HepG2 (cell line): ENCODE measurements around the gene LPO. TPM values are rescaled to one million over a fixed set of nuclear protein-coding genes. Genes with fewer than 3 reads are reported as not detected.

Experiments used
- ATAC-seq: fragments of 200-7000 bp; cut with Tn5 transposase; 3 replicates; pipeline ENCODE4 v1.9.1; 2020; ENCODE audit warnings: mild to moderate bottlenecking, moderate library complexity
- BruUV-seq: library from RNA; stranded (reverse); fragments of 400-500 nt; replicated peaks from 2 replicates; lab custom pipeline; 2021; lab: Mats Ljungman, UMichigan
- CTCF ChIA-PET: fragments of 300-600 bp; formaldehyde crosslinking; extraction: SDS; loops from one replicate; lab custom pipeline; 2021; ENCODE audit warnings: low total read pairs, inconsistent platforms, low intra/inter-chr PET ratio; lab: Yijun Ruan, JAX
- POLR2A ChIA-PET: fragments of 350-600 bp; sonication (Branson Sonifier 250); formaldehyde crosslinking; loops from one replicate; lab custom pipeline; 2020; ENCODE audit warnings: antibody characterized with exemption, inconsistent platforms; lab: Yijun Ruan, JAX
- DNase-seq: peaks from one replicate; pipeline ENCODE4 v3.0.0-alpha.2; 2015; ENCODE audit warnings: low spot score
- FAIRE-seq: peaks from 3 replicates; lab custom pipeline; 2011; peaks lifted over from hg19 to GRCh38; lab: Jason Lieb, UNC
- H2AFZ ChIP-seq: one replicate; pipeline ENCODE4 v1.6.1; 2011; ENCODE audit warnings: low read length, inconsistent platforms
- H3K27ac ChIP-seq: fragments of 300-600 bp; 3 replicates; pipeline ENCODE4 v1.8.0; 2011; ENCODE audit warnings: mixed run types, mild to moderate bottlenecking, mixed read lengths, low read length, inconsistent platforms; ENCODE audit not compliant: insufficient read depth; ENCODE audit errors: extremely low read length
- H3K27me3 ChIP-seq, 2 experiments: fragments of 200-600 bp in 1 of 2; 2 replicates in 1 of 2; 3 replicates in 1 of 2; pipeline versions ENCODE4 v1.6.0 to v1.8.0; 2011; ENCODE audit warnings: low read length in 2 of 2, mild to moderate bottlenecking in 2 of 2, moderate library complexity in 2 of 2, inconsistent platforms in 1 of 2; ENCODE audit not compliant: insufficient read depth in 2 of 2, control insufficient read depth in 1 of 2
- H3K36me3 ChIP-seq, 2 experiments: fragments of 200-600 bp in 1 of 2; replicated peaks in 1 of 2; 2 replicates in 1 of 2; 3 replicates in 1 of 2; pipeline versions ENCODE4 v1.5.1 to v1.8.0; 2011; ENCODE audit warnings: low read length in 2 of 2, inconsistent platforms in 1 of 2; ENCODE audit not compliant: insufficient read depth in 2 of 2, control insufficient read depth in 1 of 2
- H3K4me1 ChIP-seq: 2 replicates; pipeline ENCODE4 v1.5.1; 2012; ENCODE audit warnings: low read length, inconsistent platforms; ENCODE audit not compliant: insufficient read depth
- H3K4me2 ChIP-seq: 2 replicates; pipeline ENCODE4 v1.6.0; 2011; ENCODE audit warnings: low read depth, low read length, inconsistent platforms
- H3K4me3 ChIP-seq, 3 experiments: fragments of 200-600 bp in 1 of 3; sonication (generic), shearing (Covaris generic) in 1 of 3; replicated peaks in 1 of 3; 2 replicates each; pipeline ENCODE4 v1.5.1; 2011 to 2016; ENCODE audit warnings: low read length in 3 of 3, inconsistent platforms in 2 of 3, low read depth in 2 of 3, mild to moderate bottlenecking in 2 of 3, control low read depth in 1 of 3, mixed read lengths in 1 of 3; ENCODE audit not compliant: insufficient read depth in 1 of 3
- H3K79me2 ChIP-seq: one replicate; pipeline ENCODE4 v1.6.1; 2011; ENCODE audit warnings: low read length, inconsistent platforms; ENCODE audit not compliant: insufficient read depth
- H3K9ac ChIP-seq: 2 replicates; pipeline ENCODE4 v1.6.0; 2011; ENCODE audit warnings: mild to moderate bottlenecking, low read depth, low read length, inconsistent platforms; ENCODE audit not compliant: insufficient read depth
- H3K9me3 ChIP-seq: 2 replicates; pipeline ENCODE4 v1.5.1; 2012; ENCODE audit warnings: mild to moderate bottlenecking, low read length
- H4K20me1 ChIP-seq: 2 replicates; pipeline ENCODE4 v1.6.0; 2011; ENCODE audit warnings: inconsistent platforms, mild to moderate bottlenecking, low read length, moderate library complexity; ENCODE audit not compliant: insufficient read depth
- CC2D1A ChIP-seq: sonication (generic); formaldehyde crosslinking; IDR thresholded peaks from 2 replicates; pipeline ENCODE4 v1.8.1; 2023; ENCODE audit warnings: mild to moderate bottlenecking, missing genetic modification reagents
- EP300 ChIP-seq, 3 experiments: sonication (generic) in 1 of 3; formaldehyde crosslinking in 1 of 3; IDR thresholded peaks; 2 replicates each; pipeline versions ENCODE4 v1.5.1 to v1.6.1; 2011 to 2020; ENCODE audit warnings: low read depth in 2 of 3, low read length in 2 of 3, borderline replicate concordance in 1 of 3, improper control_type of control experiment in 1 of 3, mild to moderate bottlenecking in 1 of 3, missing genetic modification reagents in 1 of 3, moderate library complexity in 1 of 3
- GATAD2A ChIP-seq: IDR thresholded peaks from 2 replicates; pipeline ENCODE4 v1.6.1; 2016
- ZNF570 ChIP-seq: sonication (generic); formaldehyde crosslinking; IDR thresholded peaks from 2 replicates; pipeline ENCODE4 v1.4.0; 2020; ENCODE audit warnings: mild to moderate bottlenecking, missing genetic modification reagents, borderline replicate concordance
- ZNF768 ChIP-seq: sonication (generic); formaldehyde crosslinking; IDR thresholded peaks from 2 replicates; pipeline ENCODE4 v1.4.0; 2020; ENCODE audit warnings: missing genetic modification reagents
- WGBS: methylation state at CpG from one replicate; pipeline ENCODE4 v1.1.6; 2017; ENCODE audit warnings: low lambda C conversion rate; 5-methylcytosine and 5-hydroxymethylcytosine counted together
- in situ Hi-C: cut with HindIII; loops from 2 replicates; pipeline ENCODE4 v1.10.0; 2017; ENCODE audit warnings: low pct_unique_long_range_greater_than_20kb; ENCODE audit not compliant: extremely low pct_ligation_motif_present
- intact Hi-C: fragments of 100-400 bp; cut with micrococcal nuclease; formaldehyde crosslinking; loops from one replicate; pipeline ENCODE4 v1.10.0; 2022; ENCODE audit not compliant: unreplicated experiment
- polyA plus RNA-seq, 8 experiments: library from polyadenylated mRNA; depleted of rRNA in 3 of 8; stranded (reverse) in 7 of 8; unstranded in 1 of 8; fragments of >200 nt; fragmentation: Illumina TruSeq in 4 of 8; extraction: Trizol in 4 of 8; gene quantifications; 2 replicates each; pipeline versions ENCODE4 v1.2.1 to v1.2.3, GENCODE V29; 2011 to 2016; ENCODE audit warnings: low read depth in 4 of 8, missing spikeins in 1 of 8, mixed read lengths in 1 of 8; ENCODE audit not compliant: insufficient read depth in 1 of 8
- total RNA-seq, 5 experiments: library from RNA; depleted of rRNA; stranded (reverse); fragments of >200 nt; fragmentation: Illumina TruSeq; extraction: Trizol; gene quantifications; 2 replicates each; pipeline ENCODE4 v1.2.3, GENCODE V29; 2016; ENCODE audit warnings: low read depth in 1 of 5

The LPO gene
- total and polyA plus RNA-seq, 2 of the 13 experiments (the other 11 are each of a cell fraction or from before 2014, with no cell fraction given) = not detected

- no peaks in the 10 kb centered on the region for H3K79me2 ChIP-seq
- 4% methylated on average over 1 of the region's 1 CpG for WGBS
- H3K27ac ChIP-seq = no peak overlapping the region
- TF ChIP-seq EP300 (IDR thresholded peaks at IDR 0.05; ENCODE audit: low read depth in 2 of 2, low read length in 2 of 2) = no peak
- TF ChIP-seq EP300 (CRISPR knock-in tag; IDR thresholded peaks at IDR 0.05; ENCODE audit: borderline replicate concordance) = no peak
- TF ChIP-seq ZNF570 (CRISPR knock-in tag) = no peak
- TF ChIP-seq, all 625 proteins: peak for 0
- ATAC-seq (no peak), DNase-seq (no peak), FAIRE-seq (no peak)
- H3K9me3 ChIP-seq = no peaks in the 10 kb centered on the region
- no peak overlapping the region for H3K4me3 ChIP-seq
- intact Hi-C loops = no loop called here
- no peak overlapping the region for H3K4me2 ChIP-seq
- H2AFZ ChIP-seq = no peak overlapping the region
- no TSS peak for BruUV-seq
- H3K9ac ChIP-seq = no peak overlapping the region
- H3K27me3 ChIP-seq = peaks cover 8 to 74% of the 10 kb centered on the region in 2 experiments
- H3K36me3 ChIP-seq = no peaks in the 10 kb centered on the region
- ChIA-PET CTCF (no interaction called here), POLR2A (no interaction called here)
- H4K20me1 ChIP-seq = no peaks in the 10 kb centered on the region
- in situ Hi-C loops = no loop called here
- peaks cover 14% of the 10 kb centered on the region for H3K4me1 ChIP-seq
These were observed 1.6 kb downstream of the LPO start for GRCh38 chr17:58239987-58240386.

GRCh38 chr17:58242171-58242784, 3.9 kb downstream of the LPO start:
- intact Hi-C loops (no loop called here), in situ Hi-C loops (no loop called here)
- Histone ChIP-seq H3K9ac (no peak overlapping the region), H3K4me2 (no peak overlapping the region), H3K27me3 (peaks cover 17 to 83% of the 10 kb centered on the region in 2 experiments), H3K79me2 (no peaks in the 10 kb centered on the region), H3K9me3 (no peaks in the 10 kb centered on the region), H2AFZ (no peak overlapping the region), H3K4me3 (no peak overlapping the region), H3K4me1 (peaks cover 26% of the 10 kb centered on the region), H4K20me1 (no peaks in the 10 kb centered on the region), H3K36me3 (no peaks in the 10 kb centered on the region), H3K27ac (no peak overlapping the region)
- FAIRE-seq = no peak
- no peak for DNase-seq
- CTCF ChIA-PET = no interaction called here
- no peak for TF ChIP-seq GATAD2A (CRISPR knock-in tag)
- peak; percentile 15; the same call in 1 of the 2 replicates for TF ChIP-seq ZNF768
- no peak for TF ChIP-seq CC2D1A
- WGBS = 3% methylated on average over 4 of the region's 4 CpGs
- no TSS peak for BruUV-seq
- ATAC-seq = no peak
- POLR2A ChIA-PET = no interaction called here
